HepG2 (cell line): ENCODE measurements around the gene FAM25A. TPM values are rescaled to one million over a fixed set of nuclear protein-coding genes. Genes with fewer than 3 reads are reported as not detected.
A peak's percentile ranks its signal among the peaks of the same experiment; 100 is the strongest.
"Not testable (repeated sequence)": the region's sequence is repeated elsewhere in the genome, so short reads cannot be mapped to it uniquely, and the experiment has no call there.

ENCODE experiments used
- ATAC-seq: fragments of 200-7000 bp; cut with Tn5 transposase; 3 replicates; pipeline ENCODE4 v1.9.1; 2020; ENCODE audit warnings: mild to moderate bottlenecking, moderate library complexity
- BruUV-seq: library from RNA; stranded (reverse); fragments of 400-500 nt; replicated peaks from 2 replicates; lab custom pipeline; 2021; lab: Mats Ljungman, UMichigan
- CTCF ChIA-PET: fragments of 300-600 bp; formaldehyde crosslinking; extraction: SDS; loops from one replicate; lab custom pipeline; 2021; ENCODE audit warnings: low total read pairs, inconsistent platforms, low intra/inter-chr PET ratio; lab: Yijun Ruan, JAX
- POLR2A ChIA-PET: fragments of 350-600 bp; sonication (Branson Sonifier 250); formaldehyde crosslinking; loops from one replicate; lab custom pipeline; 2020; ENCODE audit warnings: antibody characterized with exemption, inconsistent platforms; lab: Yijun Ruan, JAX
- DNase-seq: peaks from one replicate; pipeline ENCODE4 v3.0.0-alpha.2; 2015; ENCODE audit warnings: low spot score
- FAIRE-seq: peaks from 3 replicates; lab custom pipeline; 2011; peaks lifted over from hg19 to GRCh38; lab: Jason Lieb, UNC
- H2AFZ ChIP-seq: one replicate; pipeline ENCODE4 v1.6.1; 2011; ENCODE audit warnings: low read length, inconsistent platforms
- H3K27ac ChIP-seq: fragments of 300-600 bp; 3 replicates; pipeline ENCODE4 v1.8.0; 2011; ENCODE audit warnings: mixed run types, mild to moderate bottlenecking, mixed read lengths, low read length, inconsistent platforms; ENCODE audit not compliant: insufficient read depth; ENCODE audit errors: extremely low read length
- H3K27me3 ChIP-seq, 2 experiments: fragments of 200-600 bp in 1 of 2; 2 replicates in 1 of 2; 3 replicates in 1 of 2; pipeline versions ENCODE4 v1.6.0 to v1.8.0; 2011; ENCODE audit warnings: low read length in 2 of 2, mild to moderate bottlenecking in 2 of 2, moderate library complexity in 2 of 2, inconsistent platforms in 1 of 2; ENCODE audit not compliant: insufficient read depth in 2 of 2, control insufficient read depth in 1 of 2
- H3K36me3 ChIP-seq, 2 experiments: fragments of 200-600 bp in 1 of 2; replicated peaks in 1 of 2; 2 replicates in 1 of 2; 3 replicates in 1 of 2; pipeline versions ENCODE4 v1.5.1 to v1.8.0; 2011; ENCODE audit warnings: low read length in 2 of 2, inconsistent platforms in 1 of 2; ENCODE audit not compliant: insufficient read depth in 2 of 2, control insufficient read depth in 1 of 2
- H3K4me1 ChIP-seq: 2 replicates; pipeline ENCODE4 v1.5.1; 2012; ENCODE audit warnings: low read length, inconsistent platforms; ENCODE audit not compliant: insufficient read depth
- H3K4me2 ChIP-seq: 2 replicates; pipeline ENCODE4 v1.6.0; 2011; ENCODE audit warnings: low read depth, low read length, inconsistent platforms
- H3K4me3 ChIP-seq, 3 experiments: fragments of 200-600 bp in 1 of 3; sonication (generic), shearing (Covaris generic) in 1 of 3; replicated peaks in 1 of 3; 2 replicates each; pipeline ENCODE4 v1.5.1; 2011 to 2016; ENCODE audit warnings: low read length in 3 of 3, inconsistent platforms in 2 of 3, low read depth in 2 of 3, mild to moderate bottlenecking in 2 of 3, control low read depth in 1 of 3, mixed read lengths in 1 of 3; ENCODE audit not compliant: insufficient read depth in 1 of 3
- H3K79me2 ChIP-seq: one replicate; pipeline ENCODE4 v1.6.1; 2011; ENCODE audit warnings: low read length, inconsistent platforms; ENCODE audit not compliant: insufficient read depth
- H3K9ac ChIP-seq: 2 replicates; pipeline ENCODE4 v1.6.0; 2011; ENCODE audit warnings: mild to moderate bottlenecking, low read depth, low read length, inconsistent platforms; ENCODE audit not compliant: insufficient read depth
- H3K9me3 ChIP-seq: 2 replicates; pipeline ENCODE4 v1.5.1; 2012; ENCODE audit warnings: mild to moderate bottlenecking, low read length
- H4K20me1 ChIP-seq: 2 replicates; pipeline ENCODE4 v1.6.0; 2011; ENCODE audit warnings: inconsistent platforms, mild to moderate bottlenecking, low read length, moderate library complexity; ENCODE audit not compliant: insufficient read depth
- MNT ChIP-seq: fragments of 450-650 bp; IDR thresholded peaks from 2 replicates; pipeline ENCODE4 v1.6.1; 2016
- SRSF9 ChIP-seq: fragments of 200-400 bp; formaldehyde crosslinking; IDR thresholded peaks from 2 replicates; pipeline ENCODE4 v1.6.1; 2018; ENCODE audit warnings: borderline replicate concordance, mild to moderate bottlenecking, low read depth, low read length; ENCODE audit not compliant: insufficient read depth, poor library complexity, severe bottlenecking
- ZNF180 ChIP-seq: sonication (generic); formaldehyde crosslinking; IDR thresholded peaks from 2 replicates; pipeline ENCODE4 v1.4.0; 2020; ENCODE audit warnings: low read depth, missing genetic modification reagents, borderline replicate concordance
- ZNF253 ChIP-seq: sonication (generic); formaldehyde crosslinking; IDR thresholded peaks from 2 replicates; pipeline ENCODE4 v1.8.0; 2022; ENCODE audit warnings: mild to moderate bottlenecking, missing genetic modification reagents, borderline replicate concordance
- WGBS: methylation state at CpG from one replicate; pipeline ENCODE4 v1.1.6; 2017; ENCODE audit warnings: low lambda C conversion rate; 5-methylcytosine and 5-hydroxymethylcytosine counted together
- in situ Hi-C: cut with HindIII; loops from 2 replicates; pipeline ENCODE4 v1.10.0; 2017; ENCODE audit warnings: low pct_unique_long_range_greater_than_20kb; ENCODE audit not compliant: extremely low pct_ligation_motif_present
- intact Hi-C: fragments of 100-400 bp; cut with micrococcal nuclease; formaldehyde crosslinking; loops from one replicate; pipeline ENCODE4 v1.10.0; 2022; ENCODE audit not compliant: unreplicated experiment
- polyA plus RNA-seq, 8 experiments: library from polyadenylated mRNA; depleted of rRNA in 3 of 8; stranded (reverse) in 7 of 8; unstranded in 1 of 8; fragments of >200 nt; fragmentation: Illumina TruSeq in 4 of 8; extraction: Trizol in 4 of 8; gene quantifications; 2 replicates each; pipeline versions ENCODE4 v1.2.1 to v1.2.3, GENCODE V29; 2011 to 2016; ENCODE audit warnings: low read depth in 4 of 8, missing spikeins in 1 of 8, mixed read lengths in 1 of 8; ENCODE audit not compliant: insufficient read depth in 1 of 8
- total RNA-seq, 5 experiments: library from RNA; depleted of rRNA; stranded (reverse); fragments of >200 nt; fragmentation: Illumina TruSeq; extraction: Trizol; gene quantifications; 2 replicates each; pipeline ENCODE4 v1.2.3, GENCODE V29; 2016; ENCODE audit warnings: low read depth in 1 of 5

Gene FAM25A
- total and polyA plus RNA-seq, 2 of the 13 experiments (the other 11 are each of a cell fraction or from before 2014, with no cell fraction given): not detected

- no peak for TF ChIP-seq ZNF180 (CRISPR knock-in tag)
- no peak for TF ChIP-seq ZNF253
Measured at GRCh38 chr10:86988520-86988919, 31.6 kb upstream of the FAM25A start (continued).

GRCh38 chr10:86991362-86991761, 28.7 kb upstream of the FAM25A start:
- H4K20me1 ChIP-seq, BruUV-seq, H3K79me2 ChIP-seq, H3K27ac ChIP-seq, H3K9me3 ChIP-seq, POLR2A ChIA-PET, H3K4me3 ChIP-seq, H3K4me2 ChIP-seq, in situ Hi-C loops, intact Hi-C loops, ATAC-seq, H2AFZ ChIP-seq, H3K9ac ChIP-seq, H3K36me3 ChIP-seq, CTCF ChIA-PET, FAIRE-seq, H3K4me1 ChIP-seq, DNase-seq, H3K27me3 ChIP-seq: not testable (repeated sequence)
- peak; percentile 64 for TF ChIP-seq MNT
- WGBS: 48% methylated on average over 12 of the region's 12 CpGs

- Histone ChIP-seq H3K36me3 (no peaks in the 10 kb centered on the region), H3K4me1 (no peaks in the 10 kb centered on the region), H3K79me2 (no peaks in the 10 kb centered on the region), H3K9ac (no peak overlapping the region), H3K27me3 (peaks cover 2 to 8% of the 10 kb centered on the region in 2 experiments; a peak in 2 of 5 replicates), H2AFZ (no peak overlapping the region), H3K4me3 (no peak overlapping the region), H3K4me2 (no peak overlapping the region), H3K9me3 (no peaks in the 10 kb centered on the region), H3K27ac (no peak overlapping the region), H4K20me1 (no peaks in the 10 kb centered on the region)
- ATAC-seq: no peak
- POLR2A ChIA-PET: no interaction called here
- FAIRE-seq: no peak
- no TSS peak for BruUV-seq
- in situ Hi-C loops (no loop called here), intact Hi-C loops (no loop called here)
- CTCF ChIA-PET: no interaction called here
- DNase-seq: no peak
- TF ChIP-seq SRSF9: no peak
Measured at GRCh38 chr10:86992456-86992855, 27.6 kb upstream of the FAM25A start.
